ENCODE results near the gene HMGCLL1.

Gene HMGCLL1

DNA sequence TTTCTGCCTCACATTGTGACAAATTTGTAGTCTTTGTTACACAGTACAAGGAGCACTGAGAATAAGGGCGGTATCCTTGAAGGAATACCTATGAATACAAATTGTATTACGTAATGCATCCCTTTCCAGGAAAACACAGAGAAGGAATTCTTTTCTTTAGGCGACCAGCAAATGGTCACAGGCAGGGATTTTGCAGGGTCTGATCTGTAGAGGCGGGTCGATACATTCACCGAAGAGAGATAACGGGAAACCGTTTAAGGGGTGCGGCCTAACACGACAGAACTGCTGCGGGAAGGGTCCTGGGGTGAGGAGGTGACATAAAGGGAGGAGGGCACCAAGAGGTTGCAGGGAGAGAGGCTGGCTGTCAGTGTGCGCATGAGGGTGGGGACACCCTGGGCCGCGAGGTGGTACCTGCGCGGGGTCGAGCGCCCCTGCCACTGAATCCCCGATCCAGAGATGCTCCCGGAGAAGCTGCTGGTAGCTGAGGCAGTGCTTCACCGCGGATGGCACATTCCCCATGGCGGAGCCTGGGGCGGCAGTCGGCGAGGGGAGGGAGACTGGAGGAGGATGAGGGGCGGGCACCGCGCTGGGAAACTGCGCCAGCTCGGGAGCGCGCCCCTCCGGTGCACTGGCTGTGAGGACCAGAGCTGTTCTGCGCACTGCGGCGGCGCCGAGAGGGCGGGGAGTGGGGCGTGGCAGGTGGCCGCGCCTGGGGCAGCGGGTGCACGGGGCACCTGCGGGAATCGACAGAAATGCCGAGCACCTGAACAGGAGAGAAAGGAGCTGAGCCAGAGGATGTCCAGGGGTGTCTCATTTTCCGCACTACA lies at the start of gene HMGCLL1:
Gene HMGCLL1, minus strand, starts transcription at position 656 of the 827 bp plus-strand sequence. Its CDS starts 137 bp downstream, at position 519.
- no peaks in the 10 kb centered on the region for H3K4me1 ChIP-seq (ENCODE audit: control insufficient read depth, insufficient read depth, low read length)
- peak within 1 kb of the TSS; percentile 46 for H3K4me3 ChIP-seq (ENCODE audit: low read length)
- no peaks in the 10 kb centered on the region for H3K36me3 ChIP-seq (ENCODE audit: control insufficient read depth, insufficient read depth, low read length)
- H3K27ac ChIP-seq (ENCODE audit: low read depth, low read length): no peak within 1 kb of the TSS
- no peak within 1 kb of the TSS for H3K9ac ChIP-seq (ENCODE audit: low read length)
- H3K27me3 ChIP-seq (ENCODE audit: control insufficient read depth, insufficient read depth, low read length): peaks cover 4% of the 10 kb centered on the region

GRCh38 chr6:55621993-55622392 lies 43.0 kb upstream of the HMGCLL1 start:
- Histone ChIP-seq H3K27me3 (ENCODE audit: control insufficient read depth, insufficient read depth, low read length) (no peaks in the 10 kb centered on the region), H3K4me3 (ENCODE audit: low read length) (no peak overlapping the region), H3K27ac (ENCODE audit: low read depth, low read length) (no peak overlapping the region), H3K36me3 (ENCODE audit: control insufficient read depth, insufficient read depth, low read length) (no peaks in the 10 kb centered on the region), H3K9ac (ENCODE audit: low read length) (no peak overlapping the region), H3K4me1 (ENCODE audit: control insufficient read depth, insufficient read depth, low read length) (no peaks in the 10 kb centered on the region)

DNA sequence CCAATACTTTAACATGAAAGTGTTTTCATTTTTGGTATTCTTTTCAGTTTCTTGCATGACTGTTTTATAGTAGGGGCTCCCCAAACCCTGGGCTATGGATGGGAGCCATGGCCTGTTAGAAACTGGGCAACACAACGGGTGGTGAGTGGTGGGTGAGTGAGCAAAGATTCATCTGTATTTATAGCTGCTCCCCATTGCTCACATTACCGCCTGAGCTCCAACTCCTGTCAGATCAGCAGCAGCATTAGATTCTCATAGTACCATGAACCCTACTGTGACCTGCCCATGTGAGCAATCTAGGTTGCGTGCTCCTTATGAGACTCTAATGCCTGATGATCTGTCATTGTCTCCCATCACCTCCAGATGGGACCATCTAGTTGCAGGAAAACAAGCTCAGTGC lies 42.3 kb upstream of the HMGCLL1 start:
- no peaks in the 10 kb centered on the region for H3K27me3 ChIP-seq (ENCODE audit: control insufficient read depth, insufficient read depth, low read length)
- H3K4me1 ChIP-seq (ENCODE audit: control insufficient read depth, insufficient read depth, low read length): no peaks in the 10 kb centered on the region
- no peak overlapping the region for H3K4me3 ChIP-seq (ENCODE audit: low read length)
- H3K27ac ChIP-seq (ENCODE audit: low read depth, low read length): no peak overlapping the region
- H3K9ac ChIP-seq (ENCODE audit: low read length): no peak overlapping the region
- no peaks in the 10 kb centered on the region for H3K36me3 ChIP-seq (ENCODE audit: control insufficient read depth, insufficient read depth, low read length)

DNA sequence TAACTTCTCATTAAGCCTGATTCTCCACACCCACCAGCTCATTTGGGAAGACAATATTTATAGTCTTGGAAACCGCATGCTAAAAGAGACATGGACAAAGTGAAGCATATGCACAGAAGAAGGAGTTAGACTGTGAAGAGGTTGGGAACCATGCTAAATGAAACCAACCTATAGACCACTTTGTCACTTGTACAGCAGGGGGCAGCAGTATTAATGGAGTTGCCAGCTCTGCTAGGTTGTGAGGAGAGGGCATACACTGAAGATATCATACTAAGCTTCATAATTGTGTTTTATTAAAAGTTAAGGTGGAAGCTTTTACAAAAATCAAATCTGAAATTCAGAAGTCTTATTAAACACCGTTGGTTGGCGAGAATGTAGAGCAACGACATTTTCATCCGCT lies 38.3 kb upstream of the HMGCLL1 start:
- H3K4me3 ChIP-seq (ENCODE audit: low read length): no peak overlapping the region
- H3K4me1 ChIP-seq (ENCODE audit: control insufficient read depth, insufficient read depth, low read length): no peaks in the 10 kb centered on the region
- H3K36me3 ChIP-seq (ENCODE audit: control insufficient read depth, insufficient read depth, low read length): no peaks in the 10 kb centered on the region
- H3K27me3 ChIP-seq (ENCODE audit: control insufficient read depth, insufficient read depth, low read length): no peaks in the 10 kb centered on the region
- no peak overlapping the region for H3K27ac ChIP-seq (ENCODE audit: low read depth, low read length)
- H3K9ac ChIP-seq (ENCODE audit: low read length): no peak overlapping the region

- Histone ChIP-seq H3K4me1 (ENCODE audit: control insufficient read depth, insufficient read depth, low read length) (no peaks in the 10 kb centered on the region), H3K27me3 (ENCODE audit: control insufficient read depth, insufficient read depth, low read length) (no peaks in the 10 kb centered on the region), H3K36me3 (ENCODE audit: control insufficient read depth, insufficient read depth, low read length) (no peaks in the 10 kb centered on the region), H3K27ac (ENCODE audit: low read depth, low read length) (no peak overlapping the region), H3K4me3 (ENCODE audit: low read length) (no peak overlapping the region), H3K9ac (ENCODE audit: low read length) (no peak overlapping the region)
Observed at GRCh38 chr6:55604021-55604420, 25.0 kb upstream of the HMGCLL1 start.

DNA sequence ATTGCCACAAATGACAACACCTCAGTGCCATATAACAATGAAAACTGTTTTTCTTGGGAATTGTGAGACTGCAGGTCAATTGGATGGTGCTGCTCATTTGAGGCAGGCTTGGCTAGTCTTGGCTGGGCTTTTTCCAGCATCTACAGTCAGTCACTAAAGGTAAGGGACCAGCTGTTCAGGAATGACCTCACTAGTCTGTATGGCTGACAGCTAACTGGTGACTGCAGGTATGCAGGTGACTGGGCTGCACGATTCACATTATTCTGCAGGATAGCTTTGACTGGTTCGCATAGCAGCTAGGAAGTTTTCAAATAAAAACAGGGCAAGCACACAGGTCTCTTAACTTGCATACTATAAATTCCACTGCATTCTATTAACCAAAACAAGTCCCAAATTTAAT lies 22.1 kb upstream of the HMGCLL1 start:
- no peaks in the 10 kb centered on the region for H3K36me3 ChIP-seq (ENCODE audit: control insufficient read depth, insufficient read depth, low read length)
- no peak overlapping the region for H3K4me3 ChIP-seq (ENCODE audit: low read length)
- H3K9ac ChIP-seq (ENCODE audit: low read length): no peak overlapping the region
- H3K27ac ChIP-seq (ENCODE audit: low read depth, low read length): no peak overlapping the region
- H3K27me3 ChIP-seq (ENCODE audit: control insufficient read depth, insufficient read depth, low read length): no peaks in the 10 kb centered on the region
- no peaks in the 10 kb centered on the region for H3K4me1 ChIP-seq (ENCODE audit: control insufficient read depth, insufficient read depth, low read length)

DNA sequence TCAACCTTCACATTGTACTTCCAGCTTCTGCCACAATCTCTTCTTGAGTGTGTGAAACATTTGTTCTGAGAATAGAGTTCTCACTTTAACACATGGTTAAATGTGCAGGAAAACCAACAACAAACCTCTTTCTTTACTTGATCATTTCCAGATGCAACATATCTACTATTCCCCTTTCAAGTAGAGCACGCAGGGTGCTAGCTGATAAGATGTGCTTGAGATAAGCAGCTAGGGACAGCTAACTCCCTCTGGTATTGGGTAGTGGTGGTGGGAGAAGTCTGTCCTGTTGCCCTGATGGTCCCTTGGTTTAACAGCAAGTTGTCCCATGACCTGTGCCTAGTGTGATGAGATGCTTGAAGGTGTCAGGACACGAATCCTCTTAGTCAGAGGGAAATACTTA lies 15.4 kb upstream of the HMGCLL1 start:
- no peaks in the 10 kb centered on the region for H3K36me3 ChIP-seq (ENCODE audit: control insufficient read depth, insufficient read depth, low read length)
- no peak overlapping the region for H3K9ac ChIP-seq (ENCODE audit: low read length)
- no peak overlapping the region for H3K27ac ChIP-seq (ENCODE audit: low read depth, low read length)
- H3K4me1 ChIP-seq (ENCODE audit: control insufficient read depth, insufficient read depth, low read length): no peaks in the 10 kb centered on the region
- H3K4me3 ChIP-seq (ENCODE audit: low read length): no peak overlapping the region
- no peaks in the 10 kb centered on the region for H3K27me3 ChIP-seq (ENCODE audit: control insufficient read depth, insufficient read depth, low read length)

DNA sequence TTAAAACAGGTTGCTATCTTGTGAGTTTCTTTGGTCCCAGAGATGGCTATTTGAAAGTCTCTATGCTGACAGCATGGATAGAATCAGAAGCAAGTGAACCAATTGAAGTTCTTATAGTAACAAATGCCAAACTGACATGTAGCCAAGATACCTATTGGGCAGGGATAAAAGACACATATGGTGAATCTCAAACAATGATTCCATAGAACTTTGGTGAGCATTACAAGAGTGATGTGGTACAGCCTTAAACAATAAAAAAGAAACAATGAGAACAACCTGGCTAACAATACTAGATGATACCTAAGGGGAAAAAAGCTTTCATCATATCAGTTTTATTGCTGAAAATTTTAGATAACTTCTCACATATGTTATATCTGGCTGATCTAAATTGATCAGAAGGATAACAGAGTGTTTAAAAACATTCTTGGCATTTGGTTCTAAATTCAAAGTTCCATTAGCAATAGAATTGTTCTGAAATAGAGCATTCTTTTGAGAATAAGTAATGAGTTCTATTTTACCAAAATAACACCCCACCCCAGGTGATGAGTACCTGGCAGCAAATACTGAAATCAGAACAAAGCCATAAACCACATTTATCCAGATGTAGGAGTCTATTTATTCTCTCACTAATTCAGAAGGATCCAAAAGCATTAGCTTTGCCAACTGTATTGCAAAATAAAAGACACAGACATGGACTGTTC lies 5.8 kb upstream of the HMGCLL1 start:
- H3K4me3 ChIP-seq (ENCODE audit: low read length): no peak overlapping the region
- no peaks in the 10 kb centered on the region for H3K36me3 ChIP-seq (ENCODE audit: control insufficient read depth, insufficient read depth, low read length)
- H3K27me3 ChIP-seq (ENCODE audit: control insufficient read depth, insufficient read depth, low read length): no peaks in the 10 kb centered on the region
- H3K9ac ChIP-seq (ENCODE audit: low read length): no peak overlapping the region
- no peak overlapping the region for H3K27ac ChIP-seq (ENCODE audit: low read depth, low read length)
- no peaks in the 10 kb centered on the region for H3K4me1 ChIP-seq (ENCODE audit: control insufficient read depth, insufficient read depth, low read length)

- Histone ChIP-seq H3K36me3 (ENCODE audit: control insufficient read depth, insufficient read depth, low read length) (no peaks in the 10 kb centered on the region), H3K4me3 (ENCODE audit: low read length) (no peak overlapping the region), H3K4me1 (ENCODE audit: control insufficient read depth, insufficient read depth, low read length) (no peaks in the 10 kb centered on the region), H3K9ac (ENCODE audit: low read length) (no peak overlapping the region), H3K27ac (ENCODE audit: low read depth, low read length) (no peak overlapping the region), H3K27me3 (ENCODE audit: control insufficient read depth, insufficient read depth, low read length) (peaks cover 4% of the 10 kb centered on the region)
Observed at GRCh38 chr6:55576811-55577210, 2.2 kb downstream of the HMGCLL1 start.

DNA sequence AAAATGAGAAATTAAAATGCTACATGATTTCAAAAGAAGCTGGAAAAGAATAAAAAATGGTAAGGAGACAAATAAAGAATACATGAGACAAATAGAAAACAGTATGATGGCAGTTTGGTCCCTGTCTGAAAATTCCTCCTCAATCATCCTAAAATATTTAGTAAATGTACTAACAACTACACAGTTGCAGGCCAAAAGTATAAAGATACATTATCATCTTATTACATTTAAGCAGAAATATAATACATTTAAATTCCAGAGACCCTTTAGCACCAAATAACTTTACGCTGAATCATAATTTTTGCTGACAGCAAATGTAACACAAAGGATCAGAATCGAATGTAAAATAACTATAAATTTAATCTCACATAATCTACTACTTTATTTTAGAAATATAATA lies 4.4 kb downstream of the HMGCLL1 start:
- Histone ChIP-seq H3K27ac (ENCODE audit: low read depth, low read length) (no peak overlapping the region), H3K36me3 (ENCODE audit: control insufficient read depth, insufficient read depth, low read length) (no peaks in the 10 kb centered on the region), H3K9ac (ENCODE audit: low read length) (no peak overlapping the region), H3K27me3 (ENCODE audit: control insufficient read depth, insufficient read depth, low read length) (peaks cover 4% of the 10 kb centered on the region), H3K4me1 (ENCODE audit: control insufficient read depth, insufficient read depth, low read length) (no peaks in the 10 kb centered on the region), H3K4me3 (ENCODE audit: low read length) (no peak overlapping the region)

DNA sequence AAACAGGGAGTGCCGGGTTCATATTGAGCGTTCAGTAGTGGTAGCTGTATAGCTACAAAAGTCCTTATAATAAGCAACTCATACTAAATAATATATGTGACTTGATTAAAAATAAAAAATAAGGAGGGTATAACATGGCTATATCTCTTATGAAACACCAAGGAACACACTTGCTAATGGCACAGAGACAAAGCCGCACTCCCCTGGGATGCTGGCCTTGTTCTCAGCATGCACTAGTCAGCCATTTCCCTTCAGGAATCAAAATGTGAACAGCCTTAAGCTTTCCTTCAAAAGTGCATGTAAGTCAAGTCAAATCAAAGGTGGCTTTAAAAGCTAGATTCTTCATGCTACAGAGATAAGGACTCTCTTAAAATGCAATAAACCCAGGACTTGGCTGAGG lies 9.4 kb downstream of the HMGCLL1 start:
- Histone ChIP-seq H3K27ac (ENCODE audit: low read depth, low read length) (no peak overlapping the region), H3K27me3 (ENCODE audit: control insufficient read depth, insufficient read depth, low read length) (no peaks in the 10 kb centered on the region), H3K4me1 (ENCODE audit: control insufficient read depth, insufficient read depth, low read length) (no peaks in the 10 kb centered on the region), H3K4me3 (ENCODE audit: low read length) (no peak overlapping the region), H3K36me3 (ENCODE audit: control insufficient read depth, insufficient read depth, low read length) (no peaks in the 10 kb centered on the region), H3K9ac (ENCODE audit: low read length) (no peak overlapping the region)

DNA sequence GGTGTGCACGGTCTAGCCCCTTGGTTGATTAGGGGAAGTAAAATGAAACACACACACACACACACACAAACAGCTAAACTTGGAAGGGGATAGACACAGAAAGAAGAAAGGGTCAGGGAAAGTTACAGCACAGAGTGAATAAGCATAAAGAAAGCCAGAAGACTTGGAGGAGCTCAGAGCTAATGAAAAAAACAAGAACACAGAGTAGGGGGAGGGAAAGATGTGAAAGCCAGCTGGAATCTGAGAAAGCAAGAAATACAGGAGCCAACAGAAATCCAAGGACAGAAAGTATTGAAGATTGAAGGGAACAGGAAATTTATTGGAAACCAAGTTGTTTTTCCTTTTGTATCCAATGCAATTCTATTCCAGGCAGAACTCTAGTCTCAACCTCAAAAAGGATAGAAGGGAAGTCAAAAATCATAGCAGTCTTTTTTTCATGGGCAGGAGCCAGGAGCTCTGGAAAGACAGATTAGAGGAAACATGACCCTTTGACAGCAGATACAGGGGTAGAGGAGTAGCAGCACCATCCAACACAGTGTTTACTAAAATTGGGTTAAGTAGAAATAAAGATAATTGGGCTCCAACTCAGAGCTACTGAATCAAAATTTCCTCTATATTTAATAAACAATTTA lies 10.1 kb downstream of the HMGCLL1 start:
- Histone ChIP-seq H3K27me3 (ENCODE audit: control insufficient read depth, insufficient read depth, low read length) (no peaks in the 10 kb centered on the region), H3K36me3 (ENCODE audit: control insufficient read depth, insufficient read depth, low read length) (no peaks in the 10 kb centered on the region), H3K27ac (ENCODE audit: low read depth, low read length) (no peak overlapping the region), H3K4me1 (ENCODE audit: control insufficient read depth, insufficient read depth, low read length) (no peaks in the 10 kb centered on the region), H3K4me3 (ENCODE audit: low read length) (no peak overlapping the region), H3K9ac (ENCODE audit: low read length) (no peak overlapping the region)

Data from rectal smooth muscle tissue (tissue), 1 donor.